Thymus (tissue), 11 donors: ENCODE results near the gene KCNQ2. TPM values are rescaled to one million over a fixed set of nuclear protein-coding genes. Genes with fewer than 3 reads are reported as not detected.
"Not testable (repeated sequence)": the region's sequence is repeated elsewhere in the genome, so short reads cannot be mapped to it uniquely, and the experiment has no call there.

Experiments
- DNase-seq, 9 donors: peaks; one replicate each; pipeline ENCODE4 v3.0.0-alpha.2; 2013; ENCODE audit warnings: low spot score in 9 of 9, low read depth in 6 of 9, missing footprints in 1 of 9
- H3K27ac ChIP-seq, 2 donors: one replicate each; pipeline ENCODE4 v1.5.1; 2013; ENCODE audit warnings: control low read depth in 1 of 2, low read depth in 1 of 2, low read length in 1 of 2, mild to moderate bottlenecking in 1 of 2, moderate library complexity in 1 of 2
- H3K27me3 ChIP-seq, 2 donors: one replicate each; pipeline ENCODE4 v1.5.1; 2013; ENCODE audit warnings: low read length in 1 of 2; ENCODE audit not compliant: control insufficient read depth in 2 of 2, insufficient read depth in 1 of 2
- H3K36me3 ChIP-seq, 2 donors: one replicate each; pipeline ENCODE4 v1.5.1; 2013; ENCODE audit warnings: low read length in 1 of 2, mild to moderate bottlenecking in 1 of 2, moderate library complexity in 1 of 2; ENCODE audit not compliant: control insufficient read depth in 2 of 2, insufficient read depth in 2 of 2
- H3K4me1 ChIP-seq, 2 donors: one replicate each; pipeline ENCODE4 v1.5.1; 2013; ENCODE audit warnings: low read length in 2 of 2; ENCODE audit not compliant: control insufficient read depth in 2 of 2, insufficient read depth in 2 of 2
- H3K4me3 ChIP-seq, 2 donors: one replicate each; pipeline ENCODE4 v1.5.1; 2013; ENCODE audit warnings: low read length in 2 of 2, control low read depth in 1 of 2, mild to moderate bottlenecking in 1 of 2
- H3K9me3 ChIP-seq, 2 donors: one replicate each; pipeline ENCODE4 v1.5.1; 2013; ENCODE audit warnings: low read length in 1 of 2, mild to moderate bottlenecking in 1 of 2; ENCODE audit not compliant: control insufficient read depth in 2 of 2, insufficient read depth in 1 of 2
- WGBS: extraction: QIAGEN DNeasy Blood & Tissue Kit; methylation state at CpG from one replicate; pipeline ENCODE4 v1.1.7; 2013; 5-methylcytosine and 5-hydroxymethylcytosine counted together
- polyA plus RNA-seq: library from polyadenylated mRNA; stranded (reverse); fragments of 200-250 nt; gene quantifications from one replicate; pipeline ENCODE4 v1.2.3, GENCODE V29; 2013
- total RNA-seq: library from RNA; stranded (reverse); fragments of 120-200 nt; gene quantifications from one replicate; pipeline ENCODE4 v1.2.4, GENCODE V29; 2013
- donor health status: healthy.

Gene KCNQ2
- total and polyA plus RNA-seq, 2 donors = 0.38 to 0.48 TPM

DNA sequence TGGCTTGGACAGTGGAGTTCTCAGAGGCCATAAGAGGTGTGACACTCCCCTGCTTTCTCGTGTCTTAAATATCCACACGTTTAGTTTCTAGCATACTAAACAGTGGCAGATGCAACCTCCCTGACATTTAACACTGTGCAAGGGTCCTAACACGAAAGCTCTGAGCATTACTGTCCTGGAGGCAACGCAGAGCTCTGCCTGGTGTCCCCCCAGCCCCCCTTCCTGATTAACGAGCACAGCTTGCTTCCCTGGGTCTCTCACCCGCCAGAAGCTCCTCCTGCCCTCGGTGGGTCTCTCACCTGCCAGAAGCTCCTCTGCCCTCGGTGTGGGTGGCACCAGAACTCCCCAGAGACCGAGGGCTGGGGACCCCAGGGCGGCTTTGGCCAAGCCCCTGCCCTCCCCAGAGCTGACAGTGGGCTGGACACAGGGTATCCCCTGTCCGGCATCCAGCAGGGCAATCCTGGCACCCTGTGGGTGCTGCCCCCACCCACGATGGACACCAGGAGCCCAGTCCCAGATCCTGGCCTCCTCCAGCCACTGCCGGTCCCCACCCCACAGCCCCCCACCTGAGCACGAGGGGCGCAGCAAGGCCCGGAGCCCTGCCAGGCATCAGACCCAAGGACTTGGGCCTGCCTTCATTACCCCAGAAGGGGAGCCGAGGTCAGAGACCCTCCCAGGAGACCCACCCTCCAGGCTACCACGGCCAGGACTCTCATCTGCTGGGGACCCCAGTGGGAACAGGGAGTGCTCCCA lies 12.4 kb upstream of the KCNQ2 start:
- peaks cover 29 to 75% of the 10 kb centered on the region in 2 donors for H3K27me3 ChIP-seq

DNA sequence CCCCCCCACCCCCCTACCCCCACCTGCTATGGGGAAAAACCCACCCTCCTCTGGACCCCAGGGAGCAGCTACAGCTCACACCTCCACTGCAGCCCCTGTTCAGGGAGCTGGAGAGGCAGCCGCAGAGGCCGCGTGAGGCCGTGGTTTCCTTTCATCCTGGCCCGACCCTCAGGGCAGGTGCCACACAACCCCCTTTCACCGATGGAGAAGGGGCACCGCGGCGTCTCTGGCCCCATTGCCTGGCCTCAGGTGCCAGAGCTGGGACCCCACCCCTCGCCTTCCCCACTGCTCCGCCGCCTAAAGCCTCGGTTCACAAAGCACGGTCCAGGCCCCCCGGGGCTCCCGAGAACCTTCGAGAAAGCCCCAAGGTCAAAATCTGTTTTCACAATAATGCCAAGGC lies 11.8 kb upstream of the KCNQ2 start:
- DNase-seq = no peak
- no peak overlapping the region for H3K27ac ChIP-seq
- no peak overlapping the region for H3K4me3 ChIP-seq
- H3K4me1 ChIP-seq = no peaks in the 10 kb centered on the region
- H3K27me3 ChIP-seq = peaks cover 25 to 74% of the 10 kb centered on the region in 2 donors
- H3K9me3 ChIP-seq = no peaks in the 10 kb centered on the region
- 44% methylated on average over 17 of the region's 17 CpGs for WGBS
- no peaks in the 10 kb centered on the region for H3K36me3 ChIP-seq

More for the DNA sequence above, 12.4 kb upstream of the KCNQ2 start:
- no peak overlapping the region for H3K4me3 ChIP-seq
- no peak overlapping the region for H3K27ac ChIP-seq
- DNase-seq = no peak
- no peaks in the 10 kb centered on the region for H3K4me1 ChIP-seq
- H3K9me3 ChIP-seq = no peaks in the 10 kb centered on the region
- H3K36me3 ChIP-seq = no peaks in the 10 kb centered on the region
- 82% methylated on average over 18 of the region's 18 CpGs for WGBS

DNA sequence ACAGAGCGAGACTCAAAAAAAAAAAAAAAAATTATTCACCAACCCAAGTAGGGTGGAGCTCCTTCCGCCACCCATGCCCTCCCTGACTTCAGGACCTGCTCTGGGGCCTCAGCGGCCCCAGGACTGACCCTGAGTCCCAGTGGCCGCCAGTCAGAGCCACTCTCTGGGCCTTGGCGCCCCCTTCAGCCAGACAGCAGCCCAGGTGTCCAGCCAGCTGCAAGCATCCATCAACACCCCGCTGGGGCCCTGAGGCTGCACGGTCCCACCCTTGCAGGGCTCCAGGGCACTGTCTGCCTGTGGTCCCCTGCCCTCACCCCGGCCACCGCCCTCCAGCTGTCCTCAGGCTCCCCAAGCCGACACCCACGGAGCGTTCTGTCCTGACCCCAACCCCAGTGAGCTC lies 11.4 kb upstream of the KCNQ2 start:
- no peaks in the 10 kb centered on the region for H3K36me3 ChIP-seq
- H3K4me3 ChIP-seq = no peak overlapping the region
- no peak overlapping the region for H3K27ac ChIP-seq
- DNase-seq = no peak
- no peaks in the 10 kb centered on the region for H3K9me3 ChIP-seq
- no peaks in the 10 kb centered on the region for H3K4me1 ChIP-seq
- peaks cover 21 to 74% of the 10 kb centered on the region in 2 donors for H3K27me3 ChIP-seq
- WGBS = 76% methylated on average over 12 of the region's 12 CpGs

DNA sequence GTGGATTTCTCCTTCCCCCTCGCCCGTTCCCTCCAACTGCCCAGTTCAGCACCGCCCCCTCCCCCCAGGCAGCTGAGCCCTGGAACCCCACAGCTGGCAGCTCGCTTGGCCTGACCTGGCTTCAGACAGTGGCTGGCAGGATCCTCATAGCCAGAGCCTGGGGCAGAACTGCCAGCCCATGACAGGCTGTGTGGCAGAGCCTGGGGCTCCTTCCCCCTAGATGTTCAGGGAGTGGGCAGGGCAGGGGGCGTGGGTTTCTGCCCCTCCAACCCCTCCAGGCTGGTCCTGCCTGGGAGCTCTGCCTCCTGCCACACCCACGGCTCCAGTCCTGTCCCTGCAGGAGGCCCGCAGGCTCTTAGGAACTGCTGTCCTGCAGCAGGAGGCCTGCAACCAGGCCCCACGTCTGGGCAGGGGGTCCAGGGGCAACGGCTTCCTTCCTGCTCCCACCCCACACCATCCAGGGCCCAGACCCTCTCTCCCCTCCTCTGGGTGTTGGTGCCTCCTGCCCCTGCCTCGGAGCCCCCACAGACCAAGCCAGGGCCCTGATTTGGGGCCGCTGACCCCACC lies 9.6 kb upstream of the KCNQ2 start:
- no peak for DNase-seq

DNA sequence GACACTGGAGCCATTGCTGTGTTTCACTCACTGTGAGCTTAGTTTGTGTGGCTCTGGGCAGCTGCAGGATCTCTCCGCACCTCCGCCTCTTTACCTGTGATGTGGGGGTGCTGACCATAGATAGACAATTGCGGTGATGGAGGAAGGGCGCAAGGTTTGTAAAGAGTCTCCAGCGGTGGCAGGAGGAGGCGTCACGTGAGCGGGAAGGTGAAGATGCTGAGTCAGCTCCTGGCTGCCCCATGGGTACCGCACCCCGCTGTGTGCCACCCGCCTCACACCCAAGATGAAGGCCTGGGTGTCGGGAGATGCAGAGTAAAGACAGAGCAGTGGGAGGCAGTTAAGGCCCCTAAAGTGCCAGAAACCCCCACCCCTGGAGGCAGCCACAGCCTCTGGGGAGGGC lies 9.0 kb upstream of the KCNQ2 start:
- no peak overlapping the region for H3K4me3 ChIP-seq
- DNase-seq = no peak
- no peaks in the 10 kb centered on the region for H3K9me3 ChIP-seq
- WGBS = 67% methylated on average over 12 of the region's 12 CpGs
- H3K27ac ChIP-seq = no peak overlapping the region
- no peaks in the 10 kb centered on the region for H3K36me3 ChIP-seq
- no peaks in the 10 kb centered on the region for H3K4me1 ChIP-seq
- H3K27me3 ChIP-seq = peaks cover 5 to 77% of the 10 kb centered on the region in 2 donors

More for the DNA sequence above, 9.6 kb upstream of the KCNQ2 start:
- Histone ChIP-seq H3K36me3 (no peaks in the 10 kb centered on the region), H3K27ac (no peak overlapping the region), H3K9me3 (no peaks in the 10 kb centered on the region), H3K4me3 (no peak overlapping the region), H3K27me3 (peaks cover 5 to 77% of the 10 kb centered on the region in 2 donors), H3K4me1 (no peaks in the 10 kb centered on the region)
- WGBS = 71% methylated on average over 11 of the region's 11 CpGs

DNA sequence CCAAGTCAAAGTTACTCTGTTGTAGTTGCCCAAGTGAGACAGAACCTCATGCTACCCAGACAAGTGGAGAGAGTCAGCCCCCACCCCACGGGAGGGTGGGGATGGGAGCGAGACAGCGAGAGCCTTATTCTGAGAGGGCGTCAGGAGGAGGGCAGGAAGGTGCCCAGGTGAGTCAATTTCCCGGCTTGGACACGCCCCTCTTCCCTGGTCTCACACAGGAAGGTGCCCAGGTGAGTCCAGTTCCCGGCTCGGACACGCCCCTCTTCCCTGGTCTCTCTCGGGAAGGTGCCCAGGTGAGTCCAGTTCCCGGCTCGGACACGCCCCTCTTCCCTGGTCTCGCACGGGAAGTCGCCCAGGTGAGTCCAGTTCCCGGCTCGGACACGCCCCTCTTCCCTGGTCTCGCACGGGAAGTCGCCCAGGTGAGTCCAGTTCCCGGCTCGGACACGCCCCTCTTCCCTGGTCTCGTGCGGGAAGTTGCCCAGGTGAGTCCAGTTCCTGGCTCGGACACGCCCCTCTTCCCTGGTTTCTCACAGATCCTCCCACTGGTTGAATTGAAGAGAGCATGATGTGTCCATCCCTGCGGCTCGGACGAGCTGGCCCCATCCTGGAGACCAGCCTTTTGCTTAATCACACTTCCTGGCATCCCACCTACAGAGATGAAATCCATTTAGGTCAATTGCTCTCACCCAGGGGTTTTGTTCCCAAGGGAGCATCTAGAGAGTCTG lies 7.4 kb upstream of the KCNQ2 start:
- 71% methylated on average over 32 of the region's 32 CpGs for WGBS
- not testable (repeated sequence) for H3K36me3 ChIP-seq, H3K4me1 ChIP-seq, H3K27ac ChIP-seq, H3K9me3 ChIP-seq, DNase-seq, H3K4me3 ChIP-seq
- peaks cover 15 to 79% of the 10 kb centered on the region in 2 donors for H3K27me3 ChIP-seq

DNA sequence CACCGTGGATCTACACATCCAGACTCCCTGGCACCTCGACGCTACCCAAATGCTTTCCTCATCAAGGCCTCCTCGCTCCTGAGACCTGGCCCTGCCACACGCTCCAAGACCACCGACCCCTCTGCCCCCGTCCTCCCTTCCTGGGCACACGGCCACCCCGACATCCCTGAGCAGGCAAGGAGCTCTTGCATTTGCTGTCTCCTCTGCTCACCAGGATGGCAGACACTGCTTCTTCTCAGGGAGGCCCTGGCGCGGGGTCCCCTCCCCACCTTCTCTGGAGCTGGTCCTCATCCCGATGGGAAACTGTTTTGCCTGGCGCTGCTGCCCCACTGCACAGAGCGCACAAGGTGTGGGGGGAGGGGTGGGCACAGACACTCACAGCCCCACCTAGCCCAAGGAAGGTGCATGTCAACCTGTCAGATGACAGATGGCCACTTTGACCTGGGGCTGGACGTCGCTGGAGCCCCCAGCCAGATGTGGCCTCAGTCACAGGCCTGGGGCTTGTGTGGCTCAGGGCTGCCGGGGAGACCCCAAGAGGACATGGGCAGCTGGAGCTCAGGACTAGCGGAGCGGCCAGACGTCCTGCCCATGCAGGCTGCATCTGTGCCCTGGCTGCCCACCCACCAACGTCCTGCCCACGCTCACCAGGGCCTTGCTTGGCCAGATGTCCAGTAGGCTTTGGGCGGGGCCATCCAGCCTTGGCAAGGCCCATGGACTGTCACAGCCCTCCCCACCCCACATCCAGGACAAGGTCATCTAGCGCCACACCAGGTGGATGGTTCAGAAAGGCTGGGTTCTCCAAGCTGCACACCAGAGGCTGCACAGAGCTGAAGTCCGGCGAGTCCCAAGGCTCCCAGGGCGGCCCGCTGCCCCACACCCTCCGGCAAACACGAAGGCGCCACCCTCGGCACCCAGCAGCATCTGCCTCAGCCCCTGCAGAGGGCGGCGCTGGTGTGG lies 6.2 kb upstream of the KCNQ2 start:
- no peaks in the 10 kb centered on the region for H3K36me3 ChIP-seq
- no peak overlapping the region for H3K27ac ChIP-seq
- H3K9me3 ChIP-seq = peaks cover 0 to 1% of the 10 kb centered on the region in 2 donors
- WGBS = 91% methylated on average over 34 of the region's 34 CpGs
- DNase-seq = no peak
- no peak overlapping the region for H3K4me3 ChIP-seq
- H3K4me1 ChIP-seq = no peaks in the 10 kb centered on the region
- peaks cover 20 to 84% of the 10 kb centered on the region in 2 donors for H3K27me3 ChIP-seq

DNA sequence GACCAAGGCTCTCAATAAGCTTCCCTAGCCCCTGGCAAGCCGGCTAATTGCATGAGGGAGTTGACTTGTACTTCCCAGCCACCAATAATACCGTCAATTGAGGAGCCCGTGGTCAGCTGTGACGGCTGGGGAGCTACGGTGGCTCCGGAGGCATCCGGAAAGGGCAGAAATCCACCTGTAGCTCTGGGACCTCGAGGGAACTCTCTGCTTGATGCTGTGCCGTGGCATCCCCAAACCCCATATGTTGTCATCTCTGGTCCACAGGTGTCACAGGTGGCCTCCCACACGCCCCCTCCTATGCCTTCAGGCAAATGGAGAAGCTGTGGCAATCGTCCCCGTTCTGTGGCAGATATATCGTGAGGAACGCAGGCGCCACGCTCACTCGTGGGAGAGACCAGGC lies 5.5 kb upstream of the KCNQ2 start:
- Histone ChIP-seq H3K9me3 (peaks cover 0 to 1% of the 10 kb centered on the region in 2 donors), H3K27ac (no peak overlapping the region), H3K4me3 (no peak overlapping the region), H3K4me1 (no peaks in the 10 kb centered on the region), H3K27me3 (peaks cover 27 to 87% of the 10 kb centered on the region in 2 donors), H3K36me3 (no peaks in the 10 kb centered on the region)
- WGBS = 76% methylated on average over 17 of the region's 17 CpGs
- no peak for DNase-seq
